ENCODE measurements around the gene MATR3. TPM values are rescaled to one million over a fixed set of nuclear protein-coding genes. Genes with fewer than 3 reads are reported as not detected.

MATR3 gene
- total RNA-seq, 1 experiment from 2014 or later, result 194 TPM

- CTCF ChIA-PET, result interaction anchor here (0.6 kb wide), 1 partner anchor 23 kb away, joined by 3 read pairs; no protein-coding TSS in a partner anchor
- H3K9me3 ChIP-seq (ENCODE audit: control insufficient read depth, insufficient read depth, low read depth, low read length), result no peaks in the 10 kb centered on the region
- POLR2A ChIA-PET, result no interaction called here
- H3K27me3 ChIP-seq (ENCODE audit: control insufficient read depth, insufficient read depth, low read length), result no peaks in the 10 kb centered on the region
- ATAC-seq, result peak; percentile 70
- TF ChIP-seq CTCF (IDR thresholded peaks at IDR 0.05) (peak; percentile 74), POLR2AphosphoS5 (IDR thresholded peaks at IDR 0.05; ENCODE audit: low read depth, low read length) (no peak)
- H3K36me3 ChIP-seq (ENCODE audit: control insufficient read depth, insufficient read depth, low read length), result no peaks in the 10 kb centered on the region
- no peak overlapping the region for H3K27ac ChIP-seq (ENCODE audit: low read length)
- no peaks in the 10 kb centered on the region for H3K4me1 ChIP-seq (ENCODE audit: control insufficient read depth, insufficient read depth, low read length)
- H3K4me3 ChIP-seq (ENCODE audit: low read depth in 2 of 2, low read length in 2 of 2), result no peak overlapping the region
- intact Hi-C loops (cut with micrococcal nuclease; ENCODE audit: unreplicated experiment) (no loop called here), in situ Hi-C loops (cut with HindIII; ENCODE audit: low pct_unique_long_range_greater_than_20kb, low sequenced_read_pairs) (no loop called here)
- no peak for DNase-seq (ENCODE audit: low read depth, low spot score)
- BruUV-seq (replicated peaks), result no TSS peak
Observed at GRCh38 chr5:139251281-139251687, 42.3 kb upstream of the MATR3 start.

- ChIA-PET POLR2A (no interaction called here), CTCF (no interaction called here)
- in situ Hi-C loops (cut with HindIII; ENCODE audit: low pct_unique_long_range_greater_than_20kb, low sequenced_read_pairs) (no loop called here), intact Hi-C loops (cut with micrococcal nuclease; ENCODE audit: unreplicated experiment) (no loop called here)
- TF ChIP-seq SIN3A (IDR thresholded peaks at IDR 0.05; ENCODE audit: borderline replicate concordance, insufficient read depth, low read depth, low read length) (no peak), CTCF (IDR thresholded peaks at IDR 0.05) (no peak)
- no TSS peak for BruUV-seq (replicated peaks)
- H3K36me3 ChIP-seq (ENCODE audit: control insufficient read depth, insufficient read depth, low read length), result no peaks in the 10 kb centered on the region
- H3K4me3 ChIP-seq (ENCODE audit: low read depth in 2 of 2, low read length in 2 of 2), result no peak overlapping the region
- H3K9me3 ChIP-seq (ENCODE audit: control insufficient read depth, insufficient read depth, low read depth, low read length), result no peaks in the 10 kb centered on the region
- ATAC-seq, result peak; percentile 22; the same call in 1 of the 2 replicates
- DNase-seq (ENCODE audit: low read depth, low spot score), result no peak
- H3K4me1 ChIP-seq (ENCODE audit: control insufficient read depth, insufficient read depth, low read length), result no peaks in the 10 kb centered on the region
- no peak overlapping the region for H3K27ac ChIP-seq (ENCODE audit: low read length)
- no peaks in the 10 kb centered on the region for H3K27me3 ChIP-seq (ENCODE audit: control insufficient read depth, insufficient read depth, low read length)
Observed at GRCh38 chr5:139251695-139252288, 41.7 kb upstream of the MATR3 start.

- in situ Hi-C loops (cut with HindIII; ENCODE audit: low pct_unique_long_range_greater_than_20kb, low sequenced_read_pairs) (no loop called here), intact Hi-C loops (cut with micrococcal nuclease; ENCODE audit: unreplicated experiment) (no loop called here)
- H3K4me1 ChIP-seq (ENCODE audit: control insufficient read depth, insufficient read depth, low read length), result no peaks in the 10 kb centered on the region
- BruUV-seq (replicated peaks), result no TSS peak
- no peak overlapping the region for H3K4me3 ChIP-seq (ENCODE audit: low read depth in 2 of 2, low read length in 2 of 2)
- H3K36me3 ChIP-seq (ENCODE audit: control insufficient read depth, insufficient read depth, low read length), result no peaks in the 10 kb centered on the region
- ChIA-PET CTCF (no interaction called here), POLR2A (no interaction called here)
- no peak overlapping the region for H3K27ac ChIP-seq (ENCODE audit: low read length)
- H3K9me3 ChIP-seq (ENCODE audit: control insufficient read depth, insufficient read depth, low read depth, low read length), result no peaks in the 10 kb centered on the region
- ATAC-seq, result no peak
- TF ChIP-seq TCF7L2 (IDR thresholded peaks at IDR 0.05; ENCODE audit: low read depth, low read length) (no peak), REST (IDR thresholded peaks at IDR 0.05; ENCODE audit: insufficient read depth in 1 of 2, low read depth in 2 of 2, low read length in 1 of 2) (no peak), POLR2AphosphoS5 (IDR thresholded peaks at IDR 0.05; ENCODE audit: low read depth, low read length) (no peak), SIN3A (IDR thresholded peaks at IDR 0.05; ENCODE audit: borderline replicate concordance, insufficient read depth, low read depth, low read length) (no peak), CTCF (IDR thresholded peaks at IDR 0.05) (no peak)
- no peaks in the 10 kb centered on the region for H3K27me3 ChIP-seq (ENCODE audit: control insufficient read depth, insufficient read depth, low read length)
- DNase-seq (ENCODE audit: low read depth, low spot score), result no peak
Observed at GRCh38 chr5:139253115-139253514, 40.4 kb upstream of the MATR3 start.

All from Panc1 (cell line).